Fibroblast of skin of left quadriceps (primary cell): ENCODE measurements around the gene C1QTNF1.

Experiments
- DNase-seq, 2 experiments: peaks; one replicate each; pipeline ENCODE4 v3.0.0-alpha.2; 2013; ENCODE audit warnings: low read depth in 2 of 2

Gene C1QTNF1

DNA sequence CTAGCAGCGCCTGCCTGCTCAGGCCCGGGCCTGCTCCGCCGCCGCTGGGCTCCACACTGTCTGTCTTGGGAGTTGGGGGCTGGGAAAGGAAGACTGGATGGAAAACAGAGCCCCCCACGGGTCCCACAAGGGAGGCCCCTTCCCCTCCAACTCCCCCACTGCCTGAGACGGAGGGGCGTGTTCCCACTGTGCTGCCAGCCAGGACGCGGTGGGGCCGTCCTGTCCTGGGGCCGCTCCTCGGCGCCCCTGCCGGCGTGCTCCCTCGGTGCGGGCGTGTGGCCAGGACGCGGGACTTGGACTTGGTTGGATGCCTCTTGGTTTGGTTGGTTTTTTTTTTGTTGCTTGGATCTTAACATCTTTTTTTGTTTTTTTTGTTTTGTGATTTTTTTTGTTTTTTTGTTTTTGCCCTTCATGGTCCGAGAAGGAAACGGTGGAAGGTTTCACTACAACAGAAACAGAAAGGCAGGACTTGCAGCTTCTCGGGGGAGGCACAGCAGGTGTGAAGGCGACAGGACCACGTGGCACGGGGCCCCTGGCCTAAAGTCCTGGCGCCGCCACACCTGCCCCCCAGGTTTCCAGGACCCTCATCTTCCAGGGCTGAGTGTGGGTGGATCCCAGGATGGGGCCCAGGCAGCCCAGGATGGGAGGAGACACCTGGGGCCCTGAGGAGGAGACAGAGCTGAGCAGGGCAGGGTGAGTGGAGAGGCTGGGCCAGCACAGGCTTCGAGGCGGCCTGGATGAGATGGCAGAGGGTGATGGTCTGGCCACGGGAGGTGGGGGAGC lies 66.7 kb downstream of the C1QTNF1 start:
- DNase-seq, result no peak

DNA sequence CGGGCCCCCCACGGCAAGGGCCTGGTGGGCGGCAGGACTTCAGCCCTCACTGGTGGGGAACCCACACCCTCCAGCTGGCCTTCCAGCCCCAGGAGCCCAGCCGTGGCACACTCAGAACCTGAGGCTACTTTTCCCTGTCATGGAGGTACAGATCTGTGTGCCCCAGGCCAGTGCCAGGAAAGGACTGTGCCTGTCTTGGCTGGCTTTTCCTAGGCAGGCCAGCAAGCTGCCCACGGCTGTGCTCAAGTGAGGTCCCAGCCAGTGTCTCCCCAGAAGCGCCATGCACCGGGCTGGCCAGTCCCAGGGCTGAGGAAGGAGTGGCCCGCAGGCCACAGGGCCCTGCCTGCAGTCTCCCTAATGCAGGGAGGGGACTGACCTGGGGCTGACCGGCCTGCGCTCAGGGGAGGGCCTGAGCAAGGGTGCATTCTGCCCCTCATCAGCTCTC lies 67.3 kb downstream of the C1QTNF1 start:
- DNase-seq, result no peak

DNA sequence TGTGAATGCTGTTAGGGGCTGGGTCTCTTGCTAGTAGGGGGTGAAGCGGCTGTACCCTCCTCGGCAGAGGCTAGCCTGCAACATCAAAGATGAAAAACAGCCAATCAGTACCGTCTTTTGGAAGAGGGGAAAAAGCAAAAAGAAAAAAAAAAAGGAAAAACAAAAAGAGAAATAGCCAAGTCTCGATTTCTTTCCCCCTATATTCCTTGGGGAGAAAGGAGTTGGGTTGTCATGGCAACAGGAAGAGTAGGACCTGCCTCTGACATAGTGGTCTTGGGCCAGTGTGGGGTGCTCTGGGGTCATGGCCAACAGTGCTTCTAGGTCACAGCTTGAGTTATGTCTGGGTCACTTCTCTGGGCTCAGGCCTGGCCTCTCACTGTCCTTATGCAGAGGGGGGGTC lies 68.6 kb downstream of the C1QTNF1 start:
- no peak for DNase-seq

DNA sequence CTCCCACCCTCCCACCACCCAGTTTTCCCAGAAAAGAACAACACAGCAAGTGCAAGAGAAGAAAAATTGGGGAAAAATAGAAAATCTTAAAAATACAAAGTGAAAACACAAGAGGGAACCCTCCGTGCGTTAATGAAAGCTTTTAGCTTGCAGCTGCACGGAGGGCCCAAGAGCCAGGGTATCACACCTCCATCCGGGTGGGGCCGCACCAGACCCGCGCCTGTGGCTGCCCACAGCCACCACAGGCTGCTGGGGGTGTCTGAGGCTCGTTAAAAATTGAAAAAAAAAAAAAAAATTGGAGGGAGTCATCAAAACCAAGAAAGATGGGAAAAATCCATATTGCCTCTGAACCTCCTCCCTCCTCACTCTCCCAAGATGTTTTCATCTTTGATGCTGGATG lies 69.3 kb downstream of the C1QTNF1 start:
- no peak for DNase-seq

DNA sequence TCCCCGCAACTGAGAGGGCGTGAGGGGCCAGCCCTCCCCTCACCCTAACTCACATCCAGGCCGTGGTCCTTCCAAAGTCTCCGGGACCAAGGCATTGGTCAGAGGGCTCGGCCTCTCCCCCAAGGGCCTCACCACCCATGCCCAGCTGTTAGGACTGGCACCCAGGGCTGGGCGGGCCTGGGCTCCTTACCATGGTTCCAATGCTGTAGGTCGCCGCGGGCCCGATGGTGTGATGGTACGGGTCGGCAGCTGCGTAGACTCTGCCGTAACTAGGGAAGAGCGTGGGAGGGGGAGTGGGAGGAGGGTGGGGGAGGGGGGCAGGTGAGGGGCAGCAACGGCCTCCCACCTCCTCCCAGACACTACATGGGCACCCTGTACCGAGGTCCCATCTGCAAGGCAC lies 70.3 kb downstream of the C1QTNF1 start:
- DNase-seq, result no peak

DNA sequence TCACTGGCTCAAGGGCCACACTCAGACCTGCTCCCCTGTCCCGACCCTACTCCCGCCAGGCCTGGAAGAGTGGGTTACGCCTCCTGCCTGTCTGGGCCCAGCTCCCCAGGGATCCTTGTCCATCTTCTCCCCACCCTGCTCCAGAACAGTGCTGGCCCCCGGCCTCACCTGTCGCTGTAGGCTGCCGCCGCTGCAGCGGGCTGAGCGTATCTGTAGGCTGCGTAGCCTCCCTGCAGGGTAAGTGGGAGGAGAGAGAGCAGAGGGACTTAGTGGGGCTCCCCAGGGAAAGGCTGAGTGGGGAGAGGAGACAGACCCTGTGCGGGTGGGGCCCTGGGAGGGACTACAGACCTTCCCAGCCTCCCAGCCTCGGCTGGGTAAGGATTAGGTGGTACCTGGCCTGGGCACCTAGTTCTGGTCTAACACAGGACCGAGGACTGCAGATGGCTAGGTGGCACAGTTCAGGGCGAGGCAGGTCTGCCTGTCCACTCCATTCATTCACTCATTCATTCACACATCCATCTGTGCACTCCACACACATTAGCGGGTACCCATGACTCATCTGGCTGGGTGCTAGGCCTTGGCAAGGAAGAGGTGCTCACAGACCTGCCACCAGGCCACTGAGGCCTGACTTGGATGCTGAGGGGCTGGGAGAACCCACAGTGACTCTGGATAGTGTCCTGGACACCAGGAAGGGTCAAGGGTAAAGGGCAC lies 71.5 kb downstream of the C1QTNF1 start:
- DNase-seq, result no peak

DNA sequence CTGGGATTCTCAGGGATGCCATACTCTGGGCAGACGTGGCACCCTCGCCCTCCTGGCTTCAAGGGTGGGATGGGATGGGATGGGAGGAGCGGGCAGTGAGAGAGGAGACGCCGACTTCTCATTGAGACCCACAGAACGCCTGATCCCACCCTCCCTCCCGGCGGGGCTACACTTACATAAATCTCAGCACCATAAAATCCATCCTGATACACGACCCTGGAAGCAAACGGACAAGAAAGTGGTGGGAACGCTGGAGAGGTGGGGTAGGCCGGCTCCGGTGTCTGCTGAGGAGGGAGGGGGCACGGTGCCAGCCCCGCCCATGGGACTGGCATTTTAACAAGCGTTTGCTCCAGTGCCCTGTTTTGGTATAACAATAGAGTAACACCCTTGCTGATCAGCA lies 72.5 kb downstream of the C1QTNF1 start:
- no peak for DNase-seq

DNA sequence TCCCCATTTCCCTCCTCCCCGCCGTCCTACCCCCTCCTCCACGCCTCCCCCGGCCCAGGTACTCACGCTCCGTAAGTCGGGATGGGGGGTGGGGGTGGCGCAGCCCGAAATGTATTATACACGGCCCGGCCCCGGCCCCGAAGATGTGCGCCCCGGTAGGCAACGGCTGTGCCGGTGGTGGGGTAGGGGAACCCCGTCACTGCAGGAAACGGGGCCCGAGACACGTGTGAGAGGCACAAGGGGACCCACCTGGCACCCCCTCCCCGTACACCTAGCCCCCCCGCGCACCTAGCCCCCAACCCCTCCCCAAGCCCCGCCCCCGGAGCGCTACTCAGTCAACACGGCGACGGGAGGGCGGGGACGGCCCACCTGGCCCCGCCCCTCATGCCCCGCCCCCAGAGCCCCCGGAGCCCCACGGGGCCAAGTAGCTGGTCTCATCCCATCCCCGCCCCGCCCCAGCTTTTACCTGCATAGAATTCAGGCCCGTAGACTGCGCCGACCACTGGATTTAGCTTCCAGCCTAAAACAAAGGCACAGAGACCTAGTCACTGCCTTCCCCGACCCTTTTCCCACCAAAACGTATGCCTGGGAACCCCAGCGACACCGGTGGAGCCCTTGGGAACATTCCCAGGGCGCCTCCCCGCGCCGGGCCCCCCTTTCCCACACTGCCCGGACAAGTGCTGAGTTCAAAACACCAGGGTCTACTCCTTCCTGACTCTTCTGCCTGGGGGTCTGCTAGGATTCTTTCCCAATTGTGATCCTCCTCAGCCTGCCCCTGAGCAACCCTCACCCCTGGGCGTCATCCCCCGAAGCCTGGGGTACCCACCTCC lies 73.5 kb downstream of the C1QTNF1 start:
- DNase-seq, result no peak

DNA sequence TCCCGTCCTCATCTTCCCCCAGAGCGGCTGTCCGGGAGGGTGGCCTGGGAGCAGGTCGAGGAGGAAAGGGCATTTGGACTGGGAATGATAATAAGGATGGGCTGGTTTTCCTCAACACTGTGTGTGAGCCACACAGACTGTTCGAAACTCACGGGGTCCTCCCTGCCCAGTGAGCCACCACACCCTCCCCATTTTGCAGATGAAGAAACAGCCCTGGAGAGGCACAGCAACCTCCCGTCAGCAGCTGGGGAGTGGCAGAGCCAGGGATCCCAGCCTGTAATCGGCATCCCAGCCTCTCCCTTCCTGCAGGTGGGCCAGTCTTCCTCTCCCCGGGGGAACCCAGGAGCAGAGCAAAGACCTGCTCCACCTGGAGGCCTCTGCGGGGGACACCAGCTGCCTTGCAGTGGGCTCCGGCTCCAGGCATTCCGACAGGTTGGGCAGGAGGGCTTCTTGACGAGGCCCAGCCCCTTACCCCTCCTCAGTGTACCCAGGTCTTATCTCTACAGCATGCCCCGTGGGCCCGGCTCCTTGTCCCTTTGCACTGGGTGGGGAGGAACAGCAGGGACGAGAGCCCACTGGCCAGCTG lies 74.4 kb downstream of the C1QTNF1 start:
- DNase-seq, result no peak
